HFF-Myc (cell line): ENCODE measurements around the gene PCDHGA10.

Source experiments
- DNase-seq: peaks from one replicate; pipeline ENCODE4 v3.0.0-alpha.2; 2011; ENCODE audit warnings: low read depth; ENCODE audit errors: extremely low read depth
- H3K4me3 ChIP-seq: replicated peaks from 2 replicates; pipeline ENCODE4 v1.5.1; 2011; ENCODE audit warnings: low read depth, mild to moderate bottlenecking, control low read depth, low read length
- TF ChIP-seq, protein P1 (sequence below): IDR thresholded peaks from 2 replicates; pipeline ENCODE4 v1.5.1; 2012; ENCODE audit warnings: mild to moderate bottlenecking, low read depth, low read length, control low read depth; ENCODE audit errors: missing control alignments

The PCDHGA10 gene

GRCh38 chr5:141419074-141419880 lies 6.5 kb downstream of the PCDHGA10 start:
- no peak for DNase-seq
- TF ChIP-seq, protein P1, sequence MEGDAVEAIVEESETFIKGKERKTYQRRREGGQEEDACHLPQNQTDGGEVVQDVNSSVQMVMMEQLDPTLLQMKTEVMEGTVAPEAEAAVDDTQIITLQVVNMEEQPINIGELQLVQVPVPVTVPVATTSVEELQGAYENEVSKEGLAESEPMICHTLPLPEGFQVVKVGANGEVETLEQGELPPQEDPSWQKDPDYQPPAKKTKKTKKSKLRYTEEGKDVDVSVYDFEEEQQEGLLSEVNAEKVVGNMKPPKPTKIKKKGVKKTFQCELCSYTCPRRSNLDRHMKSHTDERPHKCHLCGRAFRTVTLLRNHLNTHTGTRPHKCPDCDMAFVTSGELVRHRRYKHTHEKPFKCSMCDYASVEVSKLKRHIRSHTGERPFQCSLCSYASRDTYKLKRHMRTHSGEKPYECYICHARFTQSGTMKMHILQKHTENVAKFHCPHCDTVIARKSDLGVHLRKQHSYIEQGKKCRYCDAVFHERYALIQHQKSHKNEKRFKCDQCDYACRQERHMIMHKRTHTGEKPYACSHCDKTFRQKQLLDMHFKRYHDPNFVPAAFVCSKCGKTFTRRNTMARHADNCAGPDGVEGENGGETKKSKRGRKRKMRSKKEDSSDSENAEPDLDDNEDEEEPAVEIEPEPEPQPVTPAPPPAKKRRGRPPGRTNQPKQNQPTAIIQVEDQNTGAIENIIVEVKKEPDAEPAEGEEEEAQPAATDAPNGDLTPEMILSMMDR = no peak
- no peak overlapping the region for H3K4me3 ChIP-seq

- H3K4me3 ChIP-seq = peak within 1 kb of the TSS; percentile 42
- TF ChIP-seq, protein P1 = peak; percentile 54
- no peak for DNase-seq
Measured at GRCh38 chr5:141420855-141421488, 8.2 kb downstream of the PCDHGA10 start, which contains the start of gene PCDHGA11. Gene PCDHGA11 (plus strand): TSS chr5:141421051. CDS start chr5:141421228, 177 bp downstream.

- TF ChIP-seq, protein P1 = no peak
- no peak for DNase-seq
- H3K4me3 ChIP-seq = peak overlapping the region; percentile 42
Measured at GRCh38 chr5:141421489-141421855, 8.7 kb downstream of the PCDHGA10 start.

GRCh38 chr5:141422742-141423291 lies 10.0 kb downstream of the PCDHGA10 start:
- no peak overlapping the region for H3K4me3 ChIP-seq
- TF ChIP-seq, protein P1 = no peak
- DNase-seq = no peak

GRCh38 chr5:141427783-141428426 lies 15.1 kb downstream of the PCDHGA10 start:
- no peak overlapping the region for H3K4me3 ChIP-seq
- no peak for DNase-seq
- TF ChIP-seq, protein P1 = no peak

- DNase-seq = peak; percentile 65
- H3K4me3 ChIP-seq = peak within 1 kb of the TSS; percentile 26
- TF ChIP-seq, protein P1 = peak; percentile 49
Measured at GRCh38 chr5:141430332-141431113, 17.7 kb downstream of the PCDHGA10 start, which contains the start of gene PCDHGA12. Gene PCDHGA12 (plus strand): TSS chr5:141430507. CDS start chr5:141430760, 253 bp downstream.
